ENCODE results near the gene MAN2A1.
A peak's percentile ranks its signal among the peaks of the same experiment; 100 is the strongest.

The MAN2A1 gene

DNA sequence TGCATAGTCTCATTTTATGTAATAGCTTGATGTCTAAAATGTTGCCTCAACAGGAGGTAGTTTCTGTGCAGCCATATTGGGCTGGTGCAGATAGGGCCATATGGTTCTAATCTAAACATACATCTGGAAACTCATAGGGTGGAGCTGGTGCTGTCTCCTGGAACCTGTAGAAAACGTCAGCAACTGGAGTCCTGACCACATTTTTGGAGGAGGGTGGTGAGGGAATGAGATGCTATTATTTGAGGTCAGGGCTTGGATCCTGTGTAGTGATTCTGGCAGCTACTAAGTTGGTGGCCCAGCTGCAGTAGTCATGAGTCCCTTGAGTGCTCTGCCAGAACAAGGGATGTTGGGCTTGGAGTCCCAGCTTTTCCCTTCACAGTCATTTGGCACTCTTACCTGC lies 14.1 kb downstream of the MAN2A1 start:
- Mint-ChIP-seq H3K4me3 (no peak overlapping the region), H3K4me1 (ENCODE audit: low read depth in 2 of 2) (peaks cover 48 to 61% of the 10 kb centered on the region in 2 donors), H3K9me3 (no peaks in the 10 kb centered on the region), H3K27ac (no peak overlapping the region), H3K27me3 (no peaks in the 10 kb centered on the region), H3K36me3 (ENCODE audit: insufficient read depth) (no peaks in the 10 kb centered on the region)
- no peak for ATAC-seq (replicated peaks)
- no peak for DNase-seq

- Mint-ChIP-seq H3K4me3 (no peak overlapping the region), H3K27ac (peak overlapping the region in 1 of 2 donors; percentile 39), H3K36me3 (ENCODE audit: insufficient read depth) (no peaks in the 10 kb centered on the region), H3K27me3 (no peaks in the 10 kb centered on the region), H3K4me1 (ENCODE audit: low read depth in 2 of 2) (peaks cover 48 to 62% of the 10 kb centered on the region in 2 donors), H3K9me3 (no peaks in the 10 kb centered on the region)
- DNase-seq (no peak), ATAC-seq (replicated peaks) (no peak)
Measured at GRCh38 chr5:109704282-109704952, 14.7 kb downstream of the MAN2A1 start.

- H3K27me3 Mint-ChIP-seq, result no peaks in the 10 kb centered on the region
- no peak for ATAC-seq (replicated peaks)
- H3K27ac Mint-ChIP-seq, result no peak overlapping the region
- no peaks in the 10 kb centered on the region for H3K36me3 Mint-ChIP-seq (ENCODE audit: insufficient read depth)
- no peak overlapping the region for H3K4me3 Mint-ChIP-seq
- no peak for DNase-seq
- no peaks in the 10 kb centered on the region for H3K9me3 Mint-ChIP-seq
- H3K4me1 Mint-ChIP-seq (ENCODE audit: low read depth in 2 of 2), result peaks cover 46 to 62% of the 10 kb centered on the region in 2 donors
Measured at GRCh38 chr5:109705596-109705995, 15.9 kb downstream of the MAN2A1 start.

DNA sequence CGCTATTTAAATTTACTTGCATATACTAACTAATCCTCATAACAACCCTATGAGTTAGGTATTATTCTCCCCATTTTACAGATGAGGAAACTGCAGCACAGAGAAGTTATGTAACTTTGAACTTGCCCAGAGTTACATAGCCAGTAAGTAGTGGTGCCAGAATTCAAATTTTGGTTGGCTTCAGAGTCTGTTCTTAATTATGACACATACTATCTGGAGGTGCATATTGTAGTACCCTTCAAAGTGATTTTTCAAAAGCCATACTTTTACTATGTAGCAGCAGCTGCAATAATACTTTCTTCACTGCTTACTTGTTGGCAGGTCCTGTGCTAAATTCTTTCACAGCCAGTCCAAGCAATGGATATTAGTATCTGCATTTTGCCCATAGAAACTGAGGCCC lies 16.4 kb downstream of the MAN2A1 start:
- Mint-ChIP-seq H3K36me3 (ENCODE audit: insufficient read depth) (peaks cover 3% of the 10 kb centered on the region), H3K27ac (no peak overlapping the region), H3K9me3 (no peaks in the 10 kb centered on the region), H3K4me1 (ENCODE audit: low read depth in 2 of 2) (peaks cover 44 to 62% of the 10 kb centered on the region in 2 donors), H3K27me3 (no peaks in the 10 kb centered on the region), H3K4me3 (no peak overlapping the region)
- no peak for ATAC-seq (replicated peaks)
- DNase-seq, result no peak

GRCh38 chr5:109707531-109707930 lies 17.8 kb downstream of the MAN2A1 start:
- no peak overlapping the region for H3K27ac Mint-ChIP-seq
- no peak overlapping the region for H3K4me3 Mint-ChIP-seq
- no peak for DNase-seq
- peaks cover 37 to 61% of the 10 kb centered on the region in 2 donors for H3K4me1 Mint-ChIP-seq (ENCODE audit: low read depth in 2 of 2)
- H3K9me3 Mint-ChIP-seq, result no peaks in the 10 kb centered on the region
- H3K27me3 Mint-ChIP-seq, result no peaks in the 10 kb centered on the region
- no peak for ATAC-seq (replicated peaks)
- H3K36me3 Mint-ChIP-seq (ENCODE audit: insufficient read depth), result peaks cover 3% of the 10 kb centered on the region

DNA sequence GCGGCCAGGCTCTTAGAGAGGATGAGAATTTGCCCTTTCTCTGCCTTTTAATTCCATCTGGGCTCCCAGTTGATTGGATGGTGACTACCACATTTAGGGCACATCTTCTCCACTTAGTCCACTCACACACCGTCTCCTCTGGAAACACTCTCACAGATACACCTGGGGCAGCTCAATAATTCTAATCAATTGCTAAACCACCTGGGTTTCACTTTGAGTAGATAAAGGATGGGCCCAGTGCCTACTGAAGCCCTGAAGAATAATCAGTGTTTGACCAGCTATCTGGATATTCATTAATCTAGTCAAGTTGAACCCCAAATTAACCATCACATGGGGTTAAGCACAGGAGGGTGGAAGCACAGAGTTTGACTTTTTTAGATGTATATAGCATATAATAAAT lies 19.1 kb downstream of the MAN2A1 start:
- peak overlapping the region in 1 of 2 donors; percentile 11 for H3K27ac Mint-ChIP-seq
- H3K4me3 Mint-ChIP-seq, result no peak overlapping the region
- H3K36me3 Mint-ChIP-seq (ENCODE audit: insufficient read depth), result peaks cover 6% of the 10 kb centered on the region
- no peaks in the 10 kb centered on the region for H3K27me3 Mint-ChIP-seq
- DNase-seq (no peak), ATAC-seq (replicated peaks) (no peak)
- H3K9me3 Mint-ChIP-seq, result no peaks in the 10 kb centered on the region
- H3K4me1 Mint-ChIP-seq (ENCODE audit: low read depth in 2 of 2), result peaks cover 41 to 66% of the 10 kb centered on the region in 2 donors

DNA sequence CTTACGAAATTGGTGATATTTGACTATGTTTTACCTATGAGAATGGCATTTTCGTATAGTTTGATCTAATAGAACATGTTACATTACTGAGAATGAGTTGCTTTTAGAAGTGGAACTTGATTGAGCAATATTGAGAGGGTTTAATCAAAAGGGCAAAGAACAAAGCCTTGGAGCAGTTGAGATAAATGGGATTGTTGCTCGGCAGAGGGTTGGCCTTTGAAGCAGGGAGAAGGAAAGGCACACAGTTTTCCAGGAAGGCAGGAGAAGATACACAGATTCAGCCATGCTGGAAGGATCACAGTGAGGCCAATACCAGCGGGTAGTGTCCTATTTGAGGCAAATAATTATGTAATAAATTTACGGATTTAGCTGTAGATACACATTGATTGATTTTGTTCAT lies 19.5 kb downstream of the MAN2A1 start:
- Mint-ChIP-seq H3K4me1 (ENCODE audit: low read depth in 2 of 2) (peaks cover 37 to 68% of the 10 kb centered on the region in 2 donors), H3K9me3 (no peaks in the 10 kb centered on the region), H3K27ac (peak overlapping the region in 1 of 2 donors; percentile 11), H3K27me3 (no peaks in the 10 kb centered on the region), H3K4me3 (no peak overlapping the region), H3K36me3 (ENCODE audit: insufficient read depth) (peaks cover 6% of the 10 kb centered on the region)
- ATAC-seq (replicated peaks) (no peak), DNase-seq (no peak)

DNA sequence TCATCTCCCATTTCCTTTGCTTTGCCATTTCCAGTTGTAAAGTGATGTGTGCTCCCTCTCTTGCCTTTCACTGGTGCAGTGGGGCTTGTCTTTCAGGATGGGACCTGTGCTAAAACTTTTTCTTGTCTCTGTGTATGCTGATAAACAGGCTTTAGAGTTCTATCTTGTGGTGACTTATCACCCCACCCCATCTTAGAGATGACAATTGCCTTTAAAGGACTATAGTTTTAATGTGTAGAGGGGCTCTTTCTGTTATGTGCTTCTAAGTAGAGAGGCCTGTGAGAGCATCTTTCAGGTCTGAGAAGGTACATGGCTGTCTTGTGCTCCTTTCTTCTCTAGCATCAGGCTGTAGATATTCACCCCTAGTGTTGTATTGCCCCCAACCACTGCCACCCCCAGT lies 21.9 kb downstream of the MAN2A1 start:
- Mint-ChIP-seq H3K27me3 (no peaks in the 10 kb centered on the region), H3K4me1 (ENCODE audit: low read depth in 2 of 2) (peaks cover 27 to 61% of the 10 kb centered on the region in 2 donors), H3K9me3 (no peaks in the 10 kb centered on the region), H3K4me3 (no peak overlapping the region), H3K36me3 (ENCODE audit: insufficient read depth) (peaks cover 23% of the 10 kb centered on the region), H3K27ac (no peak overlapping the region)
- peak; percentile 14 for ATAC-seq (replicated peaks)
- DNase-seq, result no peak

GRCh38 chr5:109713453-109713852 lies 23.7 kb downstream of the MAN2A1 start:
- Mint-ChIP-seq H3K9me3 (no peaks in the 10 kb centered on the region), H3K4me3 (no peak overlapping the region), H3K4me1 (ENCODE audit: low read depth in 2 of 2) (peaks cover 18 to 51% of the 10 kb centered on the region in 2 donors), H3K36me3 (ENCODE audit: insufficient read depth) (peaks cover 30% of the 10 kb centered on the region), H3K27ac (no peak overlapping the region), H3K27me3 (no peaks in the 10 kb centered on the region)
- ATAC-seq (replicated peaks), result no peak
- no peak for DNase-seq

GRCh38 chr5:109714592-109714991 lies 24.9 kb downstream of the MAN2A1 start:
- Mint-ChIP-seq H3K4me1 (ENCODE audit: low read depth in 2 of 2) (peaks cover 14 to 43% of the 10 kb centered on the region in 2 donors), H3K36me3 (ENCODE audit: insufficient read depth) (peaks cover 30% of the 10 kb centered on the region), H3K27ac (no peak overlapping the region), H3K9me3 (no peaks in the 10 kb centered on the region), H3K4me3 (no peak overlapping the region), H3K27me3 (no peaks in the 10 kb centered on the region)
- DNase-seq (no peak), ATAC-seq (replicated peaks) (no peak)

DNA sequence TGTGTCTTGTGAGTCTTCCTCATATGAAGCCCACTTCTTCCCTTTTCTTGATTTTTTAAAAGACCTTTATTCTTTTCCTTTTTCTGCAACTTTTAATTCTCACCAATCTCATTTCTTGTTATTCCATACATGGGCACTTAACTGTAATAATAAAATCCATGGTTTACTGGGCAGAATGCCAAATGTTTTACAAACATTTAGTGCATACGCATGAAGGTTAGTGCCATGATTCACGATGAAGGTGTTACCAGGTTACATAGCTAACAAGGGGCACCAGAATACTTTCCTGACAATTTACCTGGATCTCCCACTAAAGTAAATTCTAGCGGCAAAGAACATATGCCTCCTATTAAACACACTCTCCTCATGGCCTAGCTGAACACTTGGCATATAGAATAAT lies 28.5 kb downstream of the MAN2A1 start:
- DNase-seq (no peak), ATAC-seq (replicated peaks) (no peak)
- H3K27me3 Mint-ChIP-seq, result no peaks in the 10 kb centered on the region
- H3K27ac Mint-ChIP-seq, result no peak overlapping the region
- H3K9me3 Mint-ChIP-seq, result no peaks in the 10 kb centered on the region
- peaks cover 10 to 34% of the 10 kb centered on the region in 2 donors for H3K4me1 Mint-ChIP-seq (ENCODE audit: low read depth in 2 of 2)
- H3K4me3 Mint-ChIP-seq, result no peak overlapping the region
- peaks cover 24% of the 10 kb centered on the region for H3K36me3 Mint-ChIP-seq (ENCODE audit: insufficient read depth)

- no peaks in the 10 kb centered on the region for H3K27me3 Mint-ChIP-seq
- DNase-seq, result no peak
- peaks cover 24% of the 10 kb centered on the region for H3K36me3 Mint-ChIP-seq (ENCODE audit: insufficient read depth)
- H3K27ac Mint-ChIP-seq, result no peak overlapping the region
- ATAC-seq (replicated peaks), result no peak
- H3K4me3 Mint-ChIP-seq, result no peak overlapping the region
- peaks cover 9 to 34% of the 10 kb centered on the region in 2 donors for H3K4me1 Mint-ChIP-seq (ENCODE audit: low read depth in 2 of 2)
- H3K9me3 Mint-ChIP-seq, result no peaks in the 10 kb centered on the region
Measured at GRCh38 chr5:109718632-109719031, 28.9 kb downstream of the MAN2A1 start.

- H3K4me3 Mint-ChIP-seq, result no peak overlapping the region
- ATAC-seq (replicated peaks) (no peak), DNase-seq (no peak)
- H3K27ac Mint-ChIP-seq, result peak overlapping the region in 1 of 2 donors; percentile 44
- no peaks in the 10 kb centered on the region for H3K9me3 Mint-ChIP-seq
- no peaks in the 10 kb centered on the region for H3K27me3 Mint-ChIP-seq
- peaks cover 7 to 32% of the 10 kb centered on the region in 2 donors for H3K4me1 Mint-ChIP-seq (ENCODE audit: low read depth in 2 of 2)
- H3K36me3 Mint-ChIP-seq (ENCODE audit: insufficient read depth), result peaks cover 21% of the 10 kb centered on the region
Measured at GRCh38 chr5:109719978-109720377, 30.3 kb downstream of the MAN2A1 start.

- H3K9me3 Mint-ChIP-seq, result no peaks in the 10 kb centered on the region
- peaks cover 8 to 38% of the 10 kb centered on the region in 2 donors for H3K4me1 Mint-ChIP-seq (ENCODE audit: low read depth in 2 of 2)
- no peak overlapping the region for H3K4me3 Mint-ChIP-seq
- H3K36me3 Mint-ChIP-seq (ENCODE audit: insufficient read depth), result peaks cover 7% of the 10 kb centered on the region
- DNase-seq, result no peak
- no peak for ATAC-seq (replicated peaks)
- peak overlapping the region in 1 of 2 donors; percentile 1 for H3K27ac Mint-ChIP-seq
- H3K27me3 Mint-ChIP-seq, result no peaks in the 10 kb centered on the region
Measured at GRCh38 chr5:109721741-109722140, 32.0 kb downstream of the MAN2A1 start.
